Lung (tissue), 12 donors: ENCODE measurements around the gene CA5B. TPM values are rescaled to one million over a fixed set of nuclear protein-coding genes. Genes with fewer than 3 reads are reported as not detected.
"Not testable (repeated sequence)": the region's sequence is repeated elsewhere in the genome, so short reads cannot be mapped to it uniquely, and the experiment has no call there.

Experiments used
- ATAC-seq: fragments of 200-7000 bp; cut with Tn5 transposase; one replicate; pipeline ENCODE4 v1.9.1; 2020; ENCODE audit warnings: moderate number of reproducible peaks; ENCODE audit not compliant: insufficient read depth, low FRiP score
- DNase-seq, 3 donors: peaks; one replicate each; pipeline ENCODE4 v3.0.0-alpha.2; 2013 to 2017
- H3K27ac ChIP-seq, 2 donors: one replicate each; pipeline ENCODE4 v1.5.1; 2013; ENCODE audit warnings: mild to moderate bottlenecking in 2 of 2, moderate library complexity in 2 of 2, control low read depth in 1 of 2, inconsistent platforms in 1 of 2, low read depth in 1 of 2, low read length in 1 of 2
- H3K27me3 ChIP-seq, 3 donors: one replicate each; pipeline ENCODE4 v1.5.1; 2013; ENCODE audit warnings: low read length in 2 of 3; ENCODE audit not compliant: control insufficient read depth in 3 of 3, insufficient read depth in 3 of 3
- H3K36me3 ChIP-seq, 4 donors: one replicate each; pipeline ENCODE4 v1.5.1; 2013; ENCODE audit warnings: low read length in 4 of 4, mild to moderate bottlenecking in 1 of 4, moderate library complexity in 1 of 4; ENCODE audit not compliant: control insufficient read depth in 4 of 4, insufficient read depth in 4 of 4
- H3K4me1 ChIP-seq, 5 donors: one replicate each; pipeline ENCODE4 v1.5.1; 2013; ENCODE audit warnings: low read length in 5 of 5, mild to moderate bottlenecking in 2 of 5, moderate library complexity in 1 of 5; ENCODE audit not compliant: control insufficient read depth in 5 of 5, insufficient read depth in 5 of 5
- H3K4me3 ChIP-seq: one replicate; pipeline ENCODE4 v1.5.1; 2013; ENCODE audit warnings: mild to moderate bottlenecking, control low read depth, moderate library complexity
- H3K9ac ChIP-seq, 2 donors: one replicate each; pipeline ENCODE4 v1.5.1; 2013; ENCODE audit warnings: low read length in 2 of 2, control low read depth in 1 of 2; ENCODE audit not compliant: insufficient read depth in 1 of 2
- H3K9me3 ChIP-seq, 4 donors: one replicate each; pipeline ENCODE4 v1.5.1; 2013; ENCODE audit warnings: low read length in 3 of 4, mild to moderate bottlenecking in 1 of 4, moderate library complexity in 1 of 4; ENCODE audit not compliant: control insufficient read depth in 4 of 4, insufficient read depth in 3 of 4
- WGBS, 2 donors: extraction: QIAGEN DNeasy Blood & Tissue Kit; methylation state at CpG; one replicate each; pipeline ENCODE4 v1.1.7; 2013; 5-methylcytosine and 5-hydroxymethylcytosine counted together
- polyA plus RNA-seq, 2 donors: library from polyadenylated mRNA; stranded (reverse); fragments of 200-250 nt; gene quantifications; one replicate each; pipeline ENCODE4 v1.2.1, GENCODE V29; 2013
- total RNA-seq, 2 donors: library from RNA; depleted of rRNA in 1 of 2; stranded (reverse); fragments of >200 nt in 1 of 2; gene quantifications; one replicate each; pipeline ENCODE4 v1.2.1, GENCODE V29; 2014 to 2021
- TF ChIP-seq, protein P1 (sequence below): IDR thresholded peaks from 2 replicates; pipeline ENCODE4 v1.5.1; 2012; ENCODE audit warnings: mild to moderate bottlenecking; ENCODE audit errors: control extremely low read depth, extremely low read depth
- donor health status: control.
- donor health status: control.
- donor health status: Bipolar disorder and iron deficiency.
- donor health status: healthy.
- donor health status: DM: yes; HTN: yes; CAD: no.

Gene CA5B
- total and polyA plus RNA-seq, 4 donors: 2.1 to 22.3 (median 9.9) TPM

DNA sequence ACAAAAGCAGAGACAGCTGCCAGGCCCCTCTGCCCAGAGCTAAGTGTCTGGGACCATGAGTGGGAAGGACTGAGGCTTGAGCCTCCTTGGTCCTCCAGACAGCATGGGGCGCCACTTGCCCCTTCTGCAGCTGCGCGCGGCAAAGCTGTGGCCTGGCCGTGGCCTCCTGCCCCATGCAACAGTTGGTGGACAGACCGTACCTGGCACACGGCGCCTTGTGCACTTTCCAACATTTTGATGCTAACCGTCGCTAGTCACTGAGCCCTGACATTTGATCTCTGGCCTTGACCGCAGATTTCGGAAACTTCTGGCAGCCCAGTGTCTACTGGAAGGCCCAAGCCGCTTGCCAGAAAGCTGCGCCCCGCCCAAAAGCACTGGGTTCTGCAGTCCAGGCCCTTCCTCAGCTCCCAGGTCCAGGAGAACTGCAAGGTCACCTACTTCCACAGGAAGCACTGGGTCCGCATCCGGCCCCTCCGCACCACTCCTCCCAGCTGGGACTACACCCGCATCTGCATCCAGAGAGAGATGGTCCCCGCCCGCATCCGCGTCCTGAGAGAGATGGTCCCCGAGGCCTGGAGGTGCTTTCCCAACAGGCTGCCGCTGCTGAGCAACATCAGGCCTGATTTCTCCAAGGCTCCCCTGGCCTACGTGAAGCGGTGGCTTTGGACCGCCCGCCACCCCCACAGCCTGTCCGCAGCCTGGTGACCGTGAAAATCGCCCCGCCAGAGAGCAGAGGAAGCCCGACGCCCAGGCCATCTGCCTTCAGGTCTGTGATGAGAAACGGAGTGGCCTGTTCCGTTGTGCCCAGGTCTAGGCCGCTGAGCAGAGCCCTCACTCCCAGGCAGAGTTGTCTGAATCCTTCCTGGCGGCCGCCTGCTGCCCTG lies 35.3 kb upstream of the CA5B start:
- TF ChIP-seq, protein P1, sequence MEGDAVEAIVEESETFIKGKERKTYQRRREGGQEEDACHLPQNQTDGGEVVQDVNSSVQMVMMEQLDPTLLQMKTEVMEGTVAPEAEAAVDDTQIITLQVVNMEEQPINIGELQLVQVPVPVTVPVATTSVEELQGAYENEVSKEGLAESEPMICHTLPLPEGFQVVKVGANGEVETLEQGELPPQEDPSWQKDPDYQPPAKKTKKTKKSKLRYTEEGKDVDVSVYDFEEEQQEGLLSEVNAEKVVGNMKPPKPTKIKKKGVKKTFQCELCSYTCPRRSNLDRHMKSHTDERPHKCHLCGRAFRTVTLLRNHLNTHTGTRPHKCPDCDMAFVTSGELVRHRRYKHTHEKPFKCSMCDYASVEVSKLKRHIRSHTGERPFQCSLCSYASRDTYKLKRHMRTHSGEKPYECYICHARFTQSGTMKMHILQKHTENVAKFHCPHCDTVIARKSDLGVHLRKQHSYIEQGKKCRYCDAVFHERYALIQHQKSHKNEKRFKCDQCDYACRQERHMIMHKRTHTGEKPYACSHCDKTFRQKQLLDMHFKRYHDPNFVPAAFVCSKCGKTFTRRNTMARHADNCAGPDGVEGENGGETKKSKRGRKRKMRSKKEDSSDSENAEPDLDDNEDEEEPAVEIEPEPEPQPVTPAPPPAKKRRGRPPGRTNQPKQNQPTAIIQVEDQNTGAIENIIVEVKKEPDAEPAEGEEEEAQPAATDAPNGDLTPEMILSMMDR: no peak
- 97 to 99% methylated on average over 40 of the region's 40 CpGs for WGBS, 2 donors
- Histone ChIP-seq H3K27me3 (peaks cover 0 to 16% (median 4%) of the 10 kb centered on the region in 3 donors), H3K9me3 (peaks cover 0 to 3% (median 0%) of the 10 kb centered on the region in 4 donors), H3K4me1 (no peaks in the 10 kb centered on the region), H3K9ac (no peak overlapping the region), H3K4me3 (no peak overlapping the region), H3K36me3 (peaks cover 0 to 16% (median 4%) of the 10 kb centered on the region in 4 donors), H3K27ac (no peak overlapping the region)
- no peak for ATAC-seq
- DNase-seq: no peak

- not testable (repeated sequence) for H3K4me3 ChIP-seq, H3K9me3 ChIP-seq, H3K9ac ChIP-seq, DNase-seq, H3K4me1 ChIP-seq, H3K27ac ChIP-seq, ATAC-seq
- WGBS, 2 donors: 60% methylated on average over 1 of the region's 5 CpGs; no CpG with 5 or more reads in 1 of the 2 donors
- H3K27me3 ChIP-seq: peaks cover 0 to 18% (median 4%) of the 10 kb centered on the region in 3 donors
- H3K36me3 ChIP-seq: peaks cover 0 to 16% (median 4%) of the 10 kb centered on the region in 4 donors
Observed at GRCh38 chrX:15703809-15704208, 34.3 kb upstream of the CA5B start.

DNA sequence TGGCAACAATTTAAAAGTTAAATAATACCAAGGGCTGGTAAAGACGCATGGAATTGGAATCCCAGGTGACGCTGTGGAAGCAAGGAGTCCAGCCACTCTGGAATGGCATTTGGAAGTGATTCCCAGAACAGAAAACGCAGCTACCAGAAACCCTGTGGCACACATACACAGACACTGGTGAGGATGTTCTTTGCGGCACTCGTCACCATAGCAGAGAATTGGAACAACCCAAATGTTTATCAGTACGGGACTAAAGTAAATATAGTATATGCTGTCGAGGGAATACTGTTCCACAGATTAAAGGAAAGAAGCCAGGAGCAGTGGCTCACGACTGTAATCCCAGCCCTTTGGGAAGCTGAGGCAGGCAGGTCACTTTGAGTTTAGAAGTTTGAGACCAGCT lies 33.8 kb upstream of the CA5B start:
- not testable (repeated sequence) for H3K9me3 ChIP-seq, H3K27ac ChIP-seq, H3K4me3 ChIP-seq, DNase-seq, H3K4me1 ChIP-seq, ATAC-seq, H3K9ac ChIP-seq
- peaks cover 0 to 16% (median 4%) of the 10 kb centered on the region in 4 donors for H3K36me3 ChIP-seq
- peaks cover 0 to 21% (median 5%) of the 10 kb centered on the region in 3 donors for H3K27me3 ChIP-seq
- 95 to 97% methylated on average over 5 of the region's 8 CpGs for WGBS, 2 donors

DNA sequence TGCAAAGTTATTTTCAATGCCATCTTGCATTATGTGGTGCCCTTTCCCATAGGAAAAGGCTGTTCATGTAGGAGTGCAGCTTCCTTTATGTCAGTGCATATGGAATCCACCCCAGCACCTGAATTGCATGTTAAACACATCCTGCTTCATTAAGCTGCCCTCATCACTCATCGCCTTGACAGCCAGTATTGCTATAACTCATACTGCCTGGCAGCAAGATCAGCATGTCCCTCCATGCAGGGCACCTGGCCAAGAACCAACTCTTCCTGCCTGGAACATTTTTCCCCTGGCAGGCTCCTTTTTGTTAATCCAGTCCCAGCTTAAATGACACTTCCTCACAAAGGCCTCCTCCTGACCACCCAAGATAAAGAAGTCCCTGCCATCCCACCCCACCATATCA lies 23.5 kb upstream of the CA5B start:
- peak overlapping the region in 1 of 2 donors; percentile 53 for H3K27ac ChIP-seq
- no peaks in the 10 kb centered on the region for H3K9me3 ChIP-seq
- ATAC-seq (no peak), DNase-seq (peak in 2 of 3 donors; percentile 8 to 39)
- WGBS, 2 donors: 90 to 94% methylated on average over 1 of the region's 1 CpG
- peaks cover 0 to 37% (median 35%) of the 10 kb centered on the region in 3 donors for H3K27me3 ChIP-seq
- peaks cover 0 to 2% (median 0%) of the 10 kb centered on the region in 5 donors for H3K4me1 ChIP-seq
- no peaks in the 10 kb centered on the region for H3K36me3 ChIP-seq
- TF ChIP-seq, protein P1: no peak
- no peak overlapping the region for H3K4me3 ChIP-seq
- H3K9ac ChIP-seq: no peak overlapping the region
